K562 (cell line): ENCODE measurements around the gene ELP5. TPM values are rescaled to one million over a fixed set of nuclear protein-coding genes. Genes with fewer than 3 reads are reported as not detected.

Source experiments
- CLOCK ChIP-seq: fragments of 250-450 bp; sonication (Bioruptor Pico); IDR thresholded peaks from 2 replicates; pipeline ENCODE4 v1.4.0; 2020; ENCODE audit warnings: mild to moderate bottlenecking, moderate library complexity, borderline replicate concordance
- FOS ChIP-seq: IDR thresholded peaks from 3 replicates; pipeline ENCODE4 v1.6.1; 2011; ENCODE audit not compliant: insufficient read length; ENCODE audit errors: extremely low read depth
- FOSL1 ChIP-seq: fragments of 200-800 bp; sonication (Bioruptor generic); conservative IDR thresholded peaks from 2 replicates; pipeline ENCODE4 v1.6.1; 2016; ENCODE audit warnings: missing genetic modification characterization, missing compliant biosample characterization
- GTF3C2 ChIP-seq: IDR thresholded peaks from 3 replicates; pipeline ENCODE4 v1.6.1; 2011; ENCODE audit warnings: borderline replicate concordance, mild to moderate bottlenecking, moderate library complexity; ENCODE audit not compliant: insufficient read length; ENCODE audit errors: extremely low read depth
- HMGN3 ChIP-seq: IDR thresholded peaks from 2 replicates; pipeline ENCODE4 v1.6.1; 2011; ENCODE audit warnings: borderline replicate concordance, low read depth, mild to moderate bottlenecking, mixed read lengths, low read length; ENCODE audit not compliant: insufficient read length; ENCODE audit errors: extremely low read depth
- HNRNPLL ChIP-seq: fragments of 200-400 bp; formaldehyde crosslinking; IDR thresholded peaks from 2 replicates; pipeline ENCODE4 v1.6.1; 2017; ENCODE audit warnings: low read length, low read depth, mild to moderate bottlenecking; ENCODE audit not compliant: poor library complexity, severe bottlenecking
- PHF21A ChIP-seq: fragments of 450-650 bp; IDR thresholded peaks from 2 replicates; pipeline ENCODE4 v1.6.1; 2017; ENCODE audit warnings: low read depth, borderline replicate concordance
- PHTF2 ChIP-seq: fragments of 250-450 bp; sonication (Bioruptor Pico); IDR thresholded peaks from 2 replicates; pipeline ENCODE4 v1.5.0; 2021; ENCODE audit warnings: mild to moderate bottlenecking
- SNRNP70 ChIP-seq: fragments of 200-400 bp; formaldehyde crosslinking; optimal IDR thresholded peaks from 2 replicates; pipeline ENCODE3; 2017; ENCODE audit warnings: low read depth, low read length
- SP1 ChIP-seq: sonication (generic); formaldehyde crosslinking; IDR thresholded peaks from 2 replicates; pipeline ENCODE4 v1.8.1; 2022; ENCODE audit warnings: mild to moderate bottlenecking, missing genetic modification reagents
- TCF7L2 ChIP-seq: fragments of 150-350 bp; IDR thresholded peaks from 2 replicates; pipeline ENCODE4 v1.6.1; 2016; ENCODE audit warnings: low read depth, mild to moderate bottlenecking, low read length, moderate library complexity
- ZNF695 ChIP-seq: fragments of 450-650 bp; formaldehyde crosslinking; IDR thresholded peaks from 2 replicates; pipeline ENCODE4 v1.4.0; 2020; ENCODE audit warnings: mild to moderate bottlenecking, moderate library complexity
- polyA plus RNA-seq, 8 experiments: library from polyadenylated mRNA; depleted of rRNA in 4 of 8; stranded (reverse) in 5 of 8; unstranded in 3 of 8; fragments of >200 nt; fragmentation: Nextera tagmentation in 2 of 8; fragmentation: Illumina TruSeq in 1 of 8; extraction: Ambion mirVana in 2 of 8; extraction: Trizol in 1 of 8; gene quantifications; 2 replicates each; pipeline versions ENCODE4 v1.2.1 to v1.2.3, GENCODE V29; 2011 to 2014; ENCODE audit warnings: inconsistent platforms in 1 of 8, missing spikeins in 1 of 8
- total RNA-seq, 7 experiments: library from RNA; depleted of rRNA in 6 of 7; stranded (reverse); fragments of >200 nt in 6 of 7; fragmentation: Illumina TruSeq in 2 of 7; extraction: Trizol in 2 of 7; gene quantifications; 2 replicates each; pipeline versions ENCODE4 v1.2.1 to v1.2.3, GENCODE V29; 2011 to 2021; ENCODE audit warnings: low replicate concordance in 1 of 7

The ELP5 gene
- total and polyA plus RNA-seq, 9 of the 15 experiments (the other 6 are each of a cell fraction or from before 2014, with no cell fraction given): 25.7 to 77.9 (median 52.9) TPM

- TF ChIP-seq GTF3C2: no peak
- TF ChIP-seq SNRNP70: no peak
- no peak for TF ChIP-seq FOS
- no peak for TF ChIP-seq TCF7L2
- TF ChIP-seq ZNF695 (CRISPR knock-in tag): no peak
- no peak for TF ChIP-seq CLOCK
- TF ChIP-seq SP1 (CRISPR knock-in tag): peak; percentile 56; the same call in 1 of the 2 replicates
- no peak for TF ChIP-seq PHF21A
- no peak for TF ChIP-seq FOSL1 (tag)
- peak; percentile 90 for TF ChIP-seq HNRNPLL
- TF ChIP-seq PHTF2: no peak
- TF ChIP-seq HMGN3: peak; percentile 71
Observed at GRCh38 chr17:7239091-7240027, 12.7 kb upstream of the ELP5 start, which contains the start of gene PHF23 (continued).
